Measurements from ENCODE around the gene PRDM1.

Gene PRDM1

DNA sequence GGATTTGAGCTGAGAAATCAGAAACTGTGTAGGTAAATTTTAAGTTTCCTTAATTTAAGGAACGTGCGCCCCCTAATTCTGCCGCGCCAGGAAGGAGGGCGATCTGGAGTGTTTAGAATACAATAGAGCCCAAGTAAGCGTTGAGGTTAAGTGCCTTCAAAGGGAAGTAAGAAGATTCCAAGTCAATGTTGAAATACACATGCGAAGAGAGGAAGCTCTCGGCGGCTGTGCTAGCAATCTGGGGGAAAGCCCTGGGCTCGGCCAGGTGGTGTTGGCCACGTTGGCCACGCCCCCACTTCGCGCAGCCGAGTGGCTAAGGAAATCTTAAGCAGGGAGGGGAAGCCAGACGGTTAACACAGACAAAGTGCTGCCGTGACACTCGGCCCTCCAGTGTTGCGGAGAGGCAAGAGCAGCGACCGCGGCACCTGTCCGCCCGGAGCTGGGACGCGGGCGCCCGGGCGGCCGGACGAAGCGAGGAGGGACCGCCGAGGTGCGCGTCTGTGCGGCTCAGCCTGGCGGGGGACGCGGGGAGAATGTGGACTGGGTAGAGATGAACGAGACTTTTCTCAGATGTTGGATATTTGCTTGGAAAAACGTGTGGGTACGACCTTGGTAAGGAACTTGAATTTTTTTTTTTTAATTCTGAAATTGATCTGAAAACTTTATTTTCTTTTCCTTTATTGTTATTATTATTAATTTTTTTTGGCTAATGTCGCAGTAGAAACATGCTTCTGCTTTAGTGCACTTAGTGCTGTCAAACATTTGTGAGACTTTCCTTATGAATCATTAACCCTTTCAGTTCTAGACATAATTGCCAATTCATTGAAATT, at the start of gene PRDM1:
Gene PRDM1 (plus strand): TSS at position 353 of the 830 bp plus-strand sequence. CDS start 218 bp downstream, at position 571.
- DNase-seq (ENCODE audit: low read depth), result peak; percentile 65

DNA sequence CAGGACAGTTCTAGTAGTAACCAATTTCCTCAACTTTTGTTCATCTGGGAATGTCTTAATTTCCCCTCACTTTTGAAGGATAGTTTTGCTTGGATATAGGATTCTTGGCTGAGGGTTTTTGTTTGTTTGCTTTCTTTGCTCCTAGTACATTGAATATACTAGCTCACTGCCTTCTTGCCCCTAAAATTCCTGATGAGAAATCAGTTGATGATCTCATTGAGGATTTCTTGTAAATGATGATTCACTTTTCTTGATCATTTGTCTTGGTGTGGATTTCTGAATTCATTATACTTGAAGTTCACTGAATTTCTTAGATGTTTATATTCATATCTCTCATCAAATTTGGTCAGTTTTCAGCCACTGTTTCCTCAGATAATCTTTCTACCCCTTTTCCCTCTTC, 49.1 kb upstream of the PRDM1 start:
- no peak for DNase-seq (ENCODE audit: low read depth)

DNA sequence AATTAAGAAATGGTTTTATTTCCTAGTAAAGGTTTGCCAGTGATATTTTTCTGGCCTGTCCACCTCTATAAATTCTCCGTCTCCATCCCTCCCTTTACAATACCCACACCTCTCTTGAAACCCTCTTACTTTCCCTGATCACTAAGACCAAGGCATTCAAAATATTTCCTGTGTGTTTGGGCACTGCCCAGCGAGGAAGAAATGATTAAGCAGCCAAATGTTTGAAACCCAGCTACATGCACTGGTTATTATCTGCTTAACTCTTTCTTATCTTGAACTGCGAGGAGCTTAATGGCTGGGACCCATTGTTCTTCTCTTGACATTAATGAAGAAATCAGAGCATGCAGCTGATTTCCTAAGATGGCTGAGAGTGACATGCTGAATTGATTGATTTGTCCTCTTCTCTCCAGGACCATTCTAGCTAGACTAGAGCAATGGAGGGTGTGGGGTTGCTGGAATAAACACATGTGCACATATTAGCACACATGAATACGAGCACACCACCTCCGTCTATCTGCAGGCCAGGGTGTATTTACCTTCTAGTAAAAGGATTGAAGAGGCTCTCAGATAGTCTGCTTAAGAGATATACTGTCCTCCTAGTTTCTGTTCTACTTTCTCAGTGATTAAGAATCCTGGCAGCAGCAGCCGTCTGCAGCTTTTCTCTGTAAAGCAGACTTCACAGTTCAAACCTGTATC, 46.1 kb upstream of the PRDM1 start:
- no peak for DNase-seq (ENCODE audit: low read depth)

DNA sequence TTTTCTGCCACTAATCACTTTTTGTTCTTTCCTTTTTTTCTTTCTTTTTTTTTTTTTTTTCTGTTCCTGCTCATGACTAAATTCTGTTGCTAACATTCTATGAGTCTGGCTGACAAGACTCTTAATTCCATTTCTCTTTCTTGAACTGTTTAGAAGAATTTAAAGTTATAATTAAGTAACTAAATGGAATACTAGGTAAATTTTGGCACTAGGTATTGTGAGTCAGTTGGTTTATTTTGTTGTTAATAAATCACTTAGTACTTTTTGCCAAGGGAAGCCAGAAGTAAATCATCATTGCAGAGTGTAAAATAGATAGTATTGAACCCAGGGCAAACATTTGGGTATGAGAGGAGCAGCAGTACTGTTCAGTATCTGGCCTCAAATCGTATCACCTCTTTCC, 42.0 kb upstream of the PRDM1 start:
- no peak for DNase-seq (ENCODE audit: low read depth)

DNA sequence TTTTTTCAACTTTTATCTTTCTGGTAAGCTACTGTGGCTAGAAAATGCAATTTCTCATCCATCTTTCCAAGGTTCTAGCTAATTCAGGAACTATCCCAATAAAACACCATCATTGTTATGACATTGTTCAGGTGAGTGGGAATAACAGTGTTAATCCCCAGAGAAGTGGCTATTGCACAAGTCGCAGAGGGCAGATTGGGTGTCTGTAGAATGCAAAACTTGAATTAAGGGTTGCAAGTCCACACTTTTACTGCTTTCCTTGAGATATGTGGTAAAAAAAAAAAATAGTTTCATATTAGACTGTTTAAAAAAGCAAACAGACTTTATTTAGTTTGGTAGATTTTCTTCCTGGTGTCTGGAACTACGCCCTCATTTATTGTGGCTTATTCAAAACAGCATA, 41.1 kb upstream of the PRDM1 start:
- no peak for DNase-seq (ENCODE audit: low read depth)

DNA sequence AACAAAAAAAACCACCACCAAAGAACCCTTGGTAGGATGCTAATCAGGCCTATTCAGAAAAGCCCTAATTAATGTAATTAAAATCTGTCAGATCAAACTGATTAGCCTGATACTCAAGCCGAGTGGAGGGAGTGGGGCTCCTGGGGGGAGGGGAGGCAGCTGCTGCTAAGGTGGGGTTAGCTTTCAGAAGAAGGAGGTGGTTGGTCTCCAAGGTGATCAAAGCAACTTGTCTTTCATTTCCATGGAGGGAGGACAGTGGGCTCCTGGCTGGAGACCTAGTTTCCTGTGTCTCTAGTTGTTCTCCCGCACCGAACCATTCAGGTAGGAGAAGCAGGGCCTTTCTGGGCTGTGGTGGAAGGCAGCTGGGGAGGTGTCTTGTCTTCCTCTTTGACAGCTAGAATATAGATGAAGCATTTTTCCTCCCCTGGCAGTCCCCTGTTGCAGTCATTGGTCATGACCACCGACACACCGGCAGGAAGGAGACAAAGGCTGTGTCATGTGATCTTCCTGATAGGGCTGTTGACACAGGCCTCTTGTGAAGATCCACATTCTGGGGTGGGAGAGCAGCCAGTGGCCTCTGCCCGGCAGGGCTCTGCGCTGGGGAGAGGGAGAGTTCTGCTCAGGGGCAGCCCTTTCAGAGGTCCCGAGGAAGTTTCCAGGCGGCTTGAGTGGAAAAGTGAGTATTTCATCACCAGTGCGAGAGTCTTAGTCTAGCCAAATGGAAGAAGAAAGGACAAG, 39.9 kb upstream of the PRDM1 start:
- DNase-seq (ENCODE audit: low read depth), result no peak

DNA sequence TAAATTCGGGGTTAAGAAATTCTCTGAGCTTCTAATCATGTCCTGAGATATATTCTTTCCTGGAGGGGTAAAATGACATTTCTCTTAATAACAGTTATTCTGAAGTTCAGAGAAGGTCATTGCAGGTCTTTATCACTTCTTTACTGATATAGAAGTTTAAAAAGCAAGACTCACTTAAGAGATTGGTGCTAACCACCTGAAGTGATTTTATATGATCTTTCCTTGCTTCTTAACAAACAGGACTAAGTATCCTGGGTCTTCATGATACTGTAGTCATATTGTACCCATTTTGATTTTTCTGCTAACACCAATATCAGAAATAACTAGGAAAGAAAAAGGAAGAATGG, 39.3 kb upstream of the PRDM1 start:
- DNase-seq (ENCODE audit: low read depth), result no peak

DNA sequence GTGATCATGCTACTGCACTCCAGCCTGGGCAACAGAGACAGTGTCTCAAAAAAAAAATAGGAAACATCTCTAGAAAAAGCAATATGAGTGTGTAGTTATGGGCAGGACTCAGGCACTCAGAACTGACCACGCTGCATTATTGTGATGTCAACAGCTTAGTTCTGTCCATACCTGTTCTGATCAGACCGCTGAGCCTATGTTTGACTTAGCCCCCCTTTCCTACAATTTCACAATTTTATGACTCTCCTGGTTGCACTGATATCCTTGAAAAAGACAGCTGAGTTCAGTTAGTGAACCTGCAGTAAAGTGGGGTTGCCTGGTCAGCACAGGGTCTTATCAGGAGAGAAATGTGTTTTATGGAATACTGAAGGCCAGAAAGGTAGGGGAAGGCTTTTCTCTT, 37.8 kb upstream of the PRDM1 start:
- no peak for DNase-seq (ENCODE audit: low read depth)

DNA sequence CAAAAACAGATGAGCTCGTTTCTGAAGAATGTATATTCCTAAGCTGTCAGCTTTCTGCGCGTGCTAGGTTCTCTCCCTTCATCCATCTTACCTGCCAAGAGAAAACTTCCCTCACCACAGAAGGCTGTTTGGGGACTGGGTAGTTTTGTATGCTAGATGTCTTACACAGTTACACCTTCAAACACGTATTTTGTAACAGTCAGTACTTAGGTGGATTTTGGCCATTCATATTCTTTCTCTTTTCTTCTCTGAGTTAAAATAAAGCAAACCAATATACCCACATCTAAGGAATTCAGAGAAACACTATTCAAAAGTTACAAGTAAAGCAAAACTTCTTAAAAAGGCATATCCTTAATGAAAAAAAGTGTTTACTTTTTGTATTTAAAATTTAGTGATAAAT, 35.6 kb upstream of the PRDM1 start:
- no peak for DNase-seq (ENCODE audit: low read depth)

DNA sequence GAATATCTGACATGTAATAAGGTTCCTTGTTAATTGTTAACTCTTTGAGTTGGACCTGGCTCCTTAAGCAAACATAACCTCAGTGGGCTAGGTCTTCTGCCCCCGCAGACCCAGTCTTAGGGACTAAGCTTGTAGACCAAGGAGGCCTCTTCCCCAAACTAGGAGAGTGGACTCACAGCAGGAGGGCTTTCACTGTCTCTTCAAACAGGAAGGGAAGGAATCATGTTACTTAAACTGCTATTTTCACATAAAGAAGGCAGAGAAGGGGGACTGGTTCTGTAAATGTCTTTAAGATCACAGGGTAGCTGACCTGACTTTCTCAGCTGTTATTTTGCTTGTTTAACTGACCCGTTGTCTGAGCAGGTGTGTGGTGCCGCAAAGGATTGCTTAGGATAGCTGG, 34.9 kb upstream of the PRDM1 start:
- no peak for DNase-seq (ENCODE audit: low read depth)

DNA sequence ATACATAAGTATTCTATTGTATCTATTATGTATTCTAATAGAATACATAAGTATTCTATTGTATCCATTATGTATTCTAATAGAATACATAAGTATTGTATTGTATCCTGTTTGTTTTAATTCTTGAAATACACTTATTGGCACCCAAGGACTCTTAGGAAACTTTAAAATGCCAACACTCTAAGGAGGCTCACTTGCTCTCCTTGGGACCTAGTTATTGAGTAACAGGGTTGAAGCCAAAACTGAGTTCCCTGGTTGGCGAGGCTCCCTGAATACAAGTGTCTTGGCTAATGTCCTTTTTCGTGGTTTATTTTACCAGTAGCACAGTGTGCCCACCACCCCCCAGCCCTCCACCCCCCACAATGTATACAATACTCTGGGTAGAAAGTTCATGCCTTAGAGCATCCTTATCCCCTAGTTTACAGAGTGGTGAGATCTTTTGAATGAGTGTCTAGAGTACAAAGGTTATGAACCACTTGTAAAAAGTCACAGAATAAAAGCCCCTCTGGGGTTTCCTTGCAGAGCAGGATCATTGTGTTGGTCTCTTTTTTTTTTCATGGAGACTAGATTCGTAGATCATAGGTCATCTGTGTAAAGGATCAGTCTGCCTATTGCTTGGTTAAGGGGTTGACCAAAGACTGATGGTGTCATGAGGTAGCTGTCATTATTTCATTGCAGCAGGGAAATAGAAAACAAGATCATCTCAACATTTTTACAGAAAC, 32.5 kb upstream of the PRDM1 start:
- no peak for DNase-seq (ENCODE audit: low read depth)

DNA sequence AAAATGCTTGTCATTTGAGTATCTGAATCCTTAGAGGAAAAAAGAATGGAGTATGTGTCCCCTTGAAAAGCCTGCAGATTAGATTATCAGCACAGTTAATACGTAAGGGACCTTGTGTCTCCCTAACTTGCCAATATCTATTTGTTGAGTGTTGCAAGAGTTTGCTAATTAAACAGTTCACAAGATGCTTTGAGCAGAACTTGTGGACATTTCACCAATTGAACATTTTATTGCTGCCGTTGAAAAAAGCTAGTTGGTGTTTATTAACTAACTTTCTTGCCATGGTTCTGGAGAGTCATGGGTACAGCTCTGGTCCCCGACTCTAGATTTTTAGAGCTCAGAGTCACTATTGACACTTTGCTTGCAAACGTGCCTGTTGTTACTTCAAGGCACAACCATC, 30.6 kb upstream of the PRDM1 start:
- no peak for DNase-seq (ENCODE audit: low read depth)

DNA sequence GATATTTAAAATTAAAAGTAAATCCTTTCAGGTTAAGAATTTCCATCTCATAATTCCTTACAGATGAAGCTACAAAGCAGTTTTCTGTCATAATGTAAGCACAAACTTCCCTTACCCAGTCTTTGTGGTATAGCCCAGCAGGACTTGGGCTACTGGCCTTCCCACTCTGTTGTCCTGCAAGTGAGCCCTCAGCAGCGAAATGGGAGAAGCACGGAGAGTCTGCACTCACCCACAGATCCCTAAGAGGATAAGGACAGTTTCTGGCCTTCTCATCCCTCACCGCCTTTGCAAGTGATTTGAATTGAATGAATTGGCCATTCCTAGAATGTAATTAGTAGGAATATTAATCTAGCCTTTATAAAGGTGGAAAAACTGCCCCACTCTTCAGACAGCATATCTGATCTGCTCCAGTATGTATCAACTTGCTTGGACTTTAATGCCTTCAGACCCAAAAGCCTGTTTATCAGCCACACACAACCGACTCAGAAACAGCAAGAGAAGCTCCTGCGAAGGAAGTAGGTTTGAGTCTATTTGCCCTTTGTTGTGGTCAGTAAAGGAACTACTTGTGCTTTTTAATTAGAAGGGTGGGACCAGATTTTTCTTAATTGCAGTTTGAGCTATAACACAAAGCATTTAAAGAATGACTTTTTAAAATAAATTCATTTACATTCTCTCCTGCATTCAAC, 29.9 kb upstream of the PRDM1 start:
- DNase-seq (ENCODE audit: low read depth), result no peak

DNA sequence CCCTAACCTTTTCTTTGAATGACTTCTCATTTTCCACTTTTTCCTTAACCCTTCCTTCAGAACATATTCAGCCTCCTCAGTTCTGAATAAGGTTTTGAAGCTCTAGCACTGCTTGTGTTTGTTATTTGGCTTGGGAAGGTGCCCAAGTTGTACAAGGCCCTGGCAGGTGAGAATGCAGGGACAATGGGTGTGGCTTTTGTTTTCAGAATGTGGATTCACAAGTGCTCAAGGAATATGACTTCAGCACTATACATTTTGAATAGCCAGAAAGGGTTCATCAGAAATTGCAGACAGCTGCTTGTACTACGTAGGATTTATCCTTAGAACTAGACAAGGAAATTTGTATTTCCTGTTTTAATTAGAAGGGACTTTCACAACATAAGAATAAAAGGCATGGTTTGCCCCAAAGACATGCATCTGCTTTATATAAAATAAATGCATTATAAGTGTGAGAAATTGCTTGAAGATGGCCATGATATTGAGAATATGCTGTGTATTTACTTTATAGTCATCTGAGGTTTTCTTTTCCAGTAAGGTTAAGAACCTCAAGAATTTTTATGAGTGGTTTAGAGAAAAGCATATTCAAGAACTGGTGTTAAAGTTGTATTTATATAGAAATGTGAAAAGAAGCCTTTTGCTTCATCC, 29.3 kb upstream of the PRDM1 start:
- no peak for DNase-seq (ENCODE audit: low read depth)

DNA sequence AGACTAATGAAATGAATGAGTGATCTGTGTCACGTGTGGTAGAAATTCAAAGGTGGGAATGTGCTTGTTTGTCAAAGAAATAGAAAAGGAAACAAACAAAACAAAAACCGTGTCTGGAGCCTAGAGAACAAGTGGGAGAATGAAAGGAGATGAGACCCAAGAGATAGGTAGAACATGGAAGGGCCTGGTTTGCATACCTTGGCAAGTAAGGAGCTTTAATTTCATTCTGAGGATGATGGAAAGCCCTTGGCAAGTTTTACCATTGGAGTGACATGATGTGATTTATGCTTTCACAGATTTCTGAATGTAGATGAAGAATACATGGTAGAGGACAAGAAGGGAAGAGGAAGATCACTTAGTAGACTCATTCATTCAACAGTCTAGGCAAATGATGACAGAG, 26.8 kb upstream of the PRDM1 start:
- DNase-seq (ENCODE audit: low read depth), result no peak

DNA sequence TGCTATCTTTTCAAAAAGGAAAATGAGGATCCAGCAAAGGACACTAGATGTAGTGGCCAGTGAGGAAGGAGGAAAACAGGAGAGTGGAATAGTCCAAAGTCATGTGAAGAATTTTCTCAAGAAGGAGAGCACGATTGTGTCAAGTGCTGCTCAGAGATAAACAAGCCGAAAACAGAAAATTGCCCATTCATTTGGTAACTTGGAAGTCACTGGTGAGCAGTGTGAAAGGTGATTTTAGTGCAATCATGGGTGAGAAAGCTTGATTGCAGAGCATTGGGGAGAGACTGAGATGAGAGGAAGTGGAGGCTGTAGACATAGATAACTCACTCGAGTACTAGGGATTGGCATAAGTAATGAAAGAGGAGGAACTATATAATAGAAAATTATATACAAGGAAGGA, 26.0 kb upstream of the PRDM1 start:
- no peak for DNase-seq (ENCODE audit: low read depth)

DNA sequence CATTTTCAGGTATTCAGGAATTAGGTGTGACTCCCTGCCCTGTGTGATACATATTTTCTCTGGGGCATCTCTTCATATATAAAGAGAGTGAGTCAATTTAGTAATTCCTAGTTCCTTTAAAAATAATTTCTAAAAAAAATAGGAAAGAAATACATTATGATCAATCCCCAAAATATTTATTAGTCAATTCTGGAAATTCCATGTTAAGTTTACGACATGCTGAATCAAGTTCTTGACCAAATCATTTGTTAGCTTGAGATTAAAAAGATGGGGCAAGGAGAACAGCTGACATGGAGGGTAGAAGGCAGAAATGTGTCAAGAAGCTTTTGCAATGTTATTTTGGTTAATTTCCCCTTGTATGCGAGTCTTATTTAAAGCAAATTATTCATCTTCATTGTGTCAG, 22.7 kb upstream of the PRDM1 start:
- DNase-seq (ENCODE audit: low read depth), result no peak

DNA sequence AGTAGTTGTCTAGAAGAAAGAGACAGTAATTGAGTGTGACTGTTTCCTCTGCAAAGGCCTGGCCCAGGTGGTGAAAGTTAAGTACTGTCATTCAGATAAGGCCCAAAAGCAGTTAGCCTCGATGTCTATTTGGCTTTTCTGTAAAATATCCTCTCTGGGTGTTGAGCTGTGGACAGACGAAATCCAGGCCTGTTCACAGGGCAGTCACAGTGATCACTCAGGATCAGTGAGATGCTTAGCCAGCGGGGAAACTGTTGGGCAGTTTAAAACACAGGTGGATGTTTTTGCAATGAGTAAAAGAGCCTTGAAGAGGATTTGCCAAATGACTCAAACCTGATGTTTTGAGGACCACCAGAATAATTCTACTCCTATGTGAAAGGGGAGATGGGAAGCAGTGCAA, 22.0 kb upstream of the PRDM1 start:
- DNase-seq (ENCODE audit: low read depth), result no peak

DNA sequence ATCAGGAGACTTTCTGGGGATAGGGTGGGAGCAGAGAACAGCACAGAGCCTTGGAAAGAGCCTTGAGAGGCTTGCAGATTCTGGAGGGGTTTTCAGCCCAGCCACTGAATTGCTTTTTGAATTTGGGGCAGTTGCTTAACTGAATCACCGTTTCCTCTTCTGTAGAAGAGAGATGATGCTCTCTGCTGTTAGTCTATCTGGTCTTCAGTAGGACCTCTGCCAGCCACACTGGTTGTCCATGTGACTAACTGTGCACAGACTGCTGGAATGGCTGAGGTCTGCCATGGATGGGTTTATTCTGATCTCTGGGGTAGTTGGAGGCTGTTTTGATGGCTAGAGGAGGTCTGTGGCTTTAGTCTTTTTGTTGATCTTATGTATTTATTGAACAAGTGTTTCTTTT, 21.4 kb upstream of the PRDM1 start:
- DNase-seq (ENCODE audit: low read depth), result no peak

DNA sequence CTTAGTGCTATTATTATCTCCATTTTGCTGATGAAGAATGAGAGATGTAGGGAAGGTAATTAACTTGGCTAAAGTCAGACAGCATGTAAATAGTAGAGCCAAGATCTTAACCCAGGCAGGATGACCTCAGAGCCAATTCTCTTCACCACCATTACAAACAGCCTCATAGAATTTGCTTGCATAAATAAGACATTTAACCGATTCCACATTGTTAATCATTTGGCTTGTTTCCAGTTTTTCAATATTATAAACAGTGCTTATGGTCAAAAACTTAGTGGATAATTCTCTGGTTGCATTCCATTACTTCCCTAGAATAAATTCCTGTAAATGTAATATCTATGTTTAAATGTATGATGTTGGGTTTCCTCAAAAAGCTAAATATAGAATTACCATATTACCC, 19.1 kb upstream of the PRDM1 start:
- no peak for DNase-seq (ENCODE audit: low read depth)

DNA sequence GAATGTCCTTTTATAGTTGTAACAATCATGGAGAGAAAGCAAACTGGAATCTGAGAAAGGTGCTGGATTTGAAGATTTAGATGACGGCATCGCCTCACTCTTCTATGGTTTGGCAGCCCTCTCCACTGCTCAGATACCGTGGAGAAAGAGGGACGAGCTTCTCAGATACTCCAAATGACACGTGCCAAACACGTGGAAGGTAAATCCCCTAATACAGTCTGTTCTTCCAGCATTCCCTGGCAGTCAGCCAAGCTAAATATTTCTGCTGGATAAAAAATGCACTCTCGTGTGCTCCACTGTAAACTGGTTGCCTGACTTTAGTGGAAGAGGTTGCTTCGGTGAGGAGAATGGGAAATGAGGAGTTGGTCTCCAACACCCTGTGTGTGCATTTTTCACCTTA, 16.7 kb upstream of the PRDM1 start:
- no peak for DNase-seq (ENCODE audit: low read depth)
